Activated naive CD8-positive, alpha-beta T cell treated with anti-CD3 and anti-CD28 coated beads, Interleukin-2, amount 50 U/mL, for 16 hours (primary cell): ENCODE results near the gene NBPF6.
"Not testable (repeated sequence)": the region's sequence is repeated elsewhere in the genome, so short reads cannot be mapped to it uniquely, and the experiment has no call there.

Experiments used
- DNase-seq: peaks from one replicate; pipeline ENCODE4 v3.0.0-alpha.2; 2020; ENCODE audit warnings: low read depth, low spot score

NBPF6 gene

GRCh38 chr1:108502138-108502537 is 52.0 kb downstream of the NBPF6 start:
- no peak for DNase-seq

DNA sequence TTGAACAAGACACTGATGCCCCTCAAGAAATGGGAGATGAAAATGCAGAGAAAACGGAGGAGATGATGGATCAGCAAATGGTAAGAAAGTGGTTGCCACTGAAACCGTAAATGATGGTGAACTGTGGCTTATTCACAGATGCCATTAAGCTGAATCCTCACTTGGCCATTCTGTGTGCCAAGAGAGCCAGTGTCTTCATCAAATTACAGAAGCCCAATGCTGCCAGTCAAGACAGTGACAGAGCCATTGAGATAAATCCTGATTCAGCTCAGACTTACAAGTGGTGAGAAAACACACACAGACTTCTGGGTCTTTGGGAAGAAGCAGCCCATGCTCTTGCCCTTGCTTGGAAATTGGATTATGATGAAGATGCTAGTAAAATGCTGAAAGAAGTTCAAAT is 52.5 kb downstream of the NBPF6 start:
- DNase-seq, result no peak

DNA sequence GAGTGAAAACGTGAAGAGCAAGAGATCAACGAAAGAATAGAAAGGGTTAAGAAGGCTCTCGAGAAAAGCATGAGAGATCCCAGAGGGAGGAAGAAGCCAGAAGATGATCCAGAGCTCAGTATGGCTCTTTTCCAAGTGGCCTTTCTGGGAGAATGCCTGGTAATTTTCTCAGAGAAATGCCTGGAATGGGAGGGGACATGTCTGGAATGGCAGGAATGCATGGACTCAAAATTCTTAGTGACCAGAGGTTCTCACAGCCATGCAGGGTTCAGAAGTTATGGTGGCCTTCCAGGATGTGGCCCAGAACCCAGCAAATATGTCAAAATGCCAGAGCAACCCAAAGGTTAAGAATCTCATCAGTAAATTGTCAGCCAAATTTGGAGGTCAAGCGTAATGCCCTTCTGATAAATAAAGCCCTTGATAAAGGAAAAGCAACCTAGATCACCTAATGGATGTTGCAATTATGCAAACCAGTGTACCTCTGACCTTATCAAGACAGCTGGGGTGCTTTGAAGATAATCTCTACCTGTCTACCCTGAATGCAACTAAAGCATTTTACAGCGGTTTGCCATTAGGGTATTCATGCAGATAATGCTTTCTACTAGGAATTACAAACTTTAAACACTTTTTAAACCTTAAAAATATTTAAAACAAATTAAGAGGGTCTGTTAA is 53.1 kb downstream of the NBPF6 start:
- DNase-seq, result no peak

- DNase-seq, result no peak
Measured at GRCh38 chr1:108504447-108504846, 54.3 kb downstream of the NBPF6 start.

- DNase-seq, result no peak
Measured at GRCh38 chr1:108505763-108506070, 55.6 kb downstream of the NBPF6 start.

GRCh38 chr1:108511764-108512163 is 61.6 kb downstream of the NBPF6 start:
- DNase-seq, result no peak

GRCh38 chr1:108512239-108513043 is 62.3 kb downstream of the NBPF6 start:
- no peak for DNase-seq

GRCh38 chr1:108513044-108513415 is 62.9 kb downstream of the NBPF6 start:
- no peak for DNase-seq

- not testable (repeated sequence) for DNase-seq
Measured at GRCh38 chr1:108513914-108514313, 63.8 kb downstream of the NBPF6 start.

GRCh38 chr1:108517301-108517897 is 67.3 kb downstream of the NBPF6 start:
- not testable (repeated sequence) for DNase-seq
